Endodermal cell (in vitro differentiated cells): ENCODE results near the gene LPAR6. TPM values are rescaled to one million over a fixed set of nuclear protein-coding genes. Genes with fewer than 3 reads are reported as not detected.

ENCODE experiments used
- DNase-seq: peaks from one replicate; pipeline ENCODE4 v3.0.0-alpha.2; 2017
- H3K27ac ChIP-seq: 2 replicates; pipeline ENCODE4 v1.5.1; 2013; ENCODE audit warnings: mild to moderate bottlenecking, low read depth, low read length, moderate library complexity
- H3K27me3 ChIP-seq: 2 replicates; pipeline ENCODE4 v1.6.1; 2013; ENCODE audit warnings: mild to moderate bottlenecking, low read length, moderate library complexity; ENCODE audit not compliant: insufficient read depth, control insufficient read depth, poor library complexity, severe bottlenecking
- H3K36me3 ChIP-seq: 2 replicates; pipeline ENCODE4 v1.7.0; 2013; ENCODE audit warnings: mild to moderate bottlenecking, low read length, moderate library complexity; ENCODE audit not compliant: control insufficient read depth, insufficient read depth
- H3K4me1 ChIP-seq: one replicate; pipeline ENCODE4 v1.7.0; 2013; ENCODE audit warnings: low read length; ENCODE audit not compliant: control insufficient read depth, insufficient read depth
- H3K4me3 ChIP-seq: 2 replicates; pipeline ENCODE4 v1.5.1; 2013; ENCODE audit warnings: mild to moderate bottlenecking, low read length, moderate library complexity
- H3K9ac ChIP-seq: 2 replicates; pipeline ENCODE4 v1.6.1; 2013; ENCODE audit warnings: mild to moderate bottlenecking, low read length, moderate library complexity; ENCODE audit not compliant: poor library complexity, severe bottlenecking; ENCODE audit errors: extremely low read depth
- H3K9me3 ChIP-seq: 2 replicates; pipeline ENCODE4 v1.6.1; 2013; ENCODE audit warnings: mild to moderate bottlenecking, low read length, moderate library complexity; ENCODE audit not compliant: control insufficient read depth
- H3K27ac Mint-ChIP-seq: 2 replicates; pipeline ENCODE4 v1.8.0; 2020; ENCODE audit warnings: mixed read lengths
- H3K27me3 Mint-ChIP-seq: 2 replicates; pipeline ENCODE4 v1.8.0; 2021; ENCODE audit warnings: mild to moderate bottlenecking, mixed read lengths; ENCODE audit not compliant: insufficient read depth
- H3K36me3 Mint-ChIP-seq: 2 replicates; pipeline ENCODE4 v1.8.0; 2020; ENCODE audit warnings: low read depth, mixed read lengths
- H3K4me1 Mint-ChIP-seq: 2 replicates; pipeline ENCODE4 v1.8.0; 2020; ENCODE audit warnings: mixed read lengths
- H3K4me3 Mint-ChIP-seq: 2 replicates; pipeline ENCODE4 v1.8.0; 2020; ENCODE audit warnings: mild to moderate bottlenecking, moderate library complexity, mixed read lengths
- H3K9me3 Mint-ChIP-seq: 2 replicates; pipeline ENCODE4 v1.8.0; 2020; ENCODE audit warnings: mild to moderate bottlenecking, mixed read lengths
- WGBS, 2 experiments: methylation state at CpG; one replicate each; pipeline versions ENCODE4 v1.1.5 to v1.1.7; 2013; ENCODE audit warnings: missing lambda C conversion rate in 2 of 2, mixed read lengths in 1 of 2; ENCODE audit not compliant: insufficient coverage in 1 of 2, insufficient read length in 1 of 2; 5-methylcytosine and 5-hydroxymethylcytosine counted together
- total RNA-seq, 2 donors: library from RNA; stranded (reverse); fragmentation: NEBNext Ultra II Directional in 1 of 2; extraction: Animal tissue kit (Norgen Biotek cat#: 25700) in 1 of 2; gene quantifications; 2 replicates in 1 of 2; 3 replicates in 1 of 2; pipeline ENCODE4 v1.2.1, GENCODE V29; 2021
- TF ChIP-seq, protein P1 (sequence below): fragments of 200-600 bp; sonication (generic); conservative IDR thresholded peaks from 2 replicates; pipeline ENCODE4 v1.5.0; 2021; ENCODE audit warnings: antibody characterized with exemption, mild to moderate bottlenecking

The LPAR6 gene
- total RNA-seq, 2 donors from 2014 or later: 2.2 to 4.9 TPM

GRCh38 chr13:48410199-48410598 is 2.7 kb downstream of the LPAR6 start:
- no peaks in the 10 kb centered on the region for H3K9me3 ChIP-seq
- 80 to 89% methylated on average over 1 to 4 of the region's 5 CpGs for WGBS, 2 experiments
- H3K4me1 ChIP-seq: peaks cover 2% of the 10 kb centered on the region
- TF ChIP-seq, protein P1, sequence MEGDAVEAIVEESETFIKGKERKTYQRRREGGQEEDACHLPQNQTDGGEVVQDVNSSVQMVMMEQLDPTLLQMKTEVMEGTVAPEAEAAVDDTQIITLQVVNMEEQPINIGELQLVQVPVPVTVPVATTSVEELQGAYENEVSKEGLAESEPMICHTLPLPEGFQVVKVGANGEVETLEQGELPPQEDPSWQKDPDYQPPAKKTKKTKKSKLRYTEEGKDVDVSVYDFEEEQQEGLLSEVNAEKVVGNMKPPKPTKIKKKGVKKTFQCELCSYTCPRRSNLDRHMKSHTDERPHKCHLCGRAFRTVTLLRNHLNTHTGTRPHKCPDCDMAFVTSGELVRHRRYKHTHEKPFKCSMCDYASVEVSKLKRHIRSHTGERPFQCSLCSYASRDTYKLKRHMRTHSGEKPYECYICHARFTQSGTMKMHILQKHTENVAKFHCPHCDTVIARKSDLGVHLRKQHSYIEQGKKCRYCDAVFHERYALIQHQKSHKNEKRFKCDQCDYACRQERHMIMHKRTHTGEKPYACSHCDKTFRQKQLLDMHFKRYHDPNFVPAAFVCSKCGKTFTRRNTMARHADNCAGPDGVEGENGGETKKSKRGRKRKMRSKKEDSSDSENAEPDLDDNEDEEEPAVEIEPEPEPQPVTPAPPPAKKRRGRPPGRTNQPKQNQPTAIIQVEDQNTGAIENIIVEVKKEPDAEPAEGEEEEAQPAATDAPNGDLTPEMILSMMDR: no peak
- H3K27ac ChIP-seq: no peak overlapping the region
- peak overlapping the region; percentile 16 for H3K4me3 ChIP-seq
- DNase-seq: no peak
- H3K27me3 Mint-ChIP-seq: no peaks in the 10 kb centered on the region
- no peaks in the 10 kb centered on the region for H3K36me3 Mint-ChIP-seq
- no peaks in the 10 kb centered on the region for H3K9me3 Mint-ChIP-seq
- no peaks in the 10 kb centered on the region for H3K36me3 ChIP-seq
- peak overlapping the region; percentile 77 for H3K4me3 Mint-ChIP-seq
- no peak overlapping the region for H3K9ac ChIP-seq
- H3K4me1 Mint-ChIP-seq: peaks cover 14% of the 10 kb centered on the region
- H3K27ac Mint-ChIP-seq: no peak overlapping the region
- H3K27me3 ChIP-seq: no peaks in the 10 kb centered on the region

GRCh38 chr13:48405875-48406274 is 7.0 kb downstream of the LPAR6 start:
- H3K36me3 Mint-ChIP-seq: no peaks in the 10 kb centered on the region
- Histone ChIP-seq H3K27ac (no peak overlapping the region), H3K9me3 (no peaks in the 10 kb centered on the region), H3K4me1 (no peaks in the 10 kb centered on the region), H3K9ac (no peak overlapping the region), H3K36me3 (no peaks in the 10 kb centered on the region), H3K27me3 (no peaks in the 10 kb centered on the region), H3K4me3 (no peak overlapping the region)
- DNase-seq: no peak
- H3K9me3 Mint-ChIP-seq: no peaks in the 10 kb centered on the region
- no peaks in the 10 kb centered on the region for H3K27me3 Mint-ChIP-seq
- peaks cover 3% of the 10 kb centered on the region for H3K4me1 Mint-ChIP-seq
- TF ChIP-seq, protein P1: no peak
- H3K4me3 Mint-ChIP-seq: no peak overlapping the region
- no peak overlapping the region for H3K27ac Mint-ChIP-seq

DNA sequence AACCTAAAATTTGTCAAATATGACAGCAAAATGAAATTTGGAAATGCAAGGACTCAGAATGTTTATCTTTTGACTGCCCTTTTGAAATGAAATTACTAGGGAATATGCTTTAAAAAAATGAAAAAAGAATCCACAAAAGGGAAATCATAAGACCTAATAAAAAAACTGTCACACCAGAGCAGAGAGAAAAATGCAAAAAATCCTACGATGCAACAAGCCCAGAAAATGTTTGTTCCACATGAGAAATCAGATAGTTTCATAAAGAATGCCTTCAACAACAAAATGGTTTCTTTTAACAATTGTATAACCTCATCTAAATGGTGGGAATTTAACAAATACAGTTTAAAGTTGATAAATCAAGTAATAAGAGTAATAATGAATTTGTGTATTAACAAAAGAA is 8.0 kb downstream of the LPAR6 start:
- Mint-ChIP-seq H3K4me3 (no peak overlapping the region), H3K27ac (no peak overlapping the region), H3K36me3 (no peaks in the 10 kb centered on the region), H3K27me3 (no peaks in the 10 kb centered on the region), H3K4me1 (no peaks in the 10 kb centered on the region), H3K9me3 (no peaks in the 10 kb centered on the region)
- Histone ChIP-seq H3K4me3 (no peak overlapping the region), H3K4me1 (no peaks in the 10 kb centered on the region), H3K36me3 (no peaks in the 10 kb centered on the region), H3K27me3 (no peaks in the 10 kb centered on the region), H3K27ac (no peak overlapping the region), H3K9ac (no peak overlapping the region), H3K9me3 (no peaks in the 10 kb centered on the region)
- WGBS, 2 experiments: 80% methylated on average over 1 of the region's 1 CpG; no CpG with 5 or more reads in 1 of the 2 experiments
- TF ChIP-seq, protein P1: no peak
- DNase-seq: no peak
